ENCODE data around the gene UGT1A10. TPM values are rescaled to one million over a fixed set of nuclear protein-coding genes. Genes with fewer than 3 reads are reported as not detected.
"Not testable (repeated sequence)": the region's sequence is repeated elsewhere in the genome, so short reads cannot be mapped to it uniquely, and the experiment has no call there.

The UGT1A10 gene
- total and polyA plus RNA-seq, 2 of the 13 experiments (the other 11 are each of a cell fraction or from before 2014, with no cell fraction given) = not detected

DNA sequence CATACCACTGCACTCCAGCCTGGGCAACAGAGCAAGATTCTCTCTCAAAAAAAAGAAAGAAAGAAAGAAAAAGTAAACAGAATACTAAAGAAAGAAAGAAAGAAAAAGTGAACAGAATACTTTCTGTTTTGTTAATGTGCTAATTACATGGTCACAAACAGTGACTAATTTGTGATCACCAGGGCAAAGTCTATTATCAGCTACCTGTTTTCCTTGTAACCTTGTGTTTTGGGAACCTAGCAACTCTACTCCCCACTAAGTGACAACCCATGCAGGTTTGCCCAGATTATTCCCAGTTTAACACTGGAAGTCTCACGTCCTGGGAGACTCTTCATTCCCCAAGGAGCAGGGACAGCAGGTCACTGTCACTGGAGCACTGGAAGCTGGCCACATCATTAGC is 18.8 kb downstream of the UGT1A10 start:
- DNase-seq (ENCODE audit: low spot score) (no peak), FAIRE-seq (no peak), ATAC-seq (no peak)
- ChIA-PET CTCF (ENCODE audit: low intra/inter-chr PET ratio, low total read pairs) (no interaction called here), POLR2A (no interaction called here)
- Histone ChIP-seq H3K9ac (ENCODE audit: insufficient read depth, low read depth, low read length) (no peak overlapping the region), H2AFZ (ENCODE audit: low read length) (no peak overlapping the region), H3K27me3 (ENCODE audit: control insufficient read depth in 1 of 2, insufficient read depth in 2 of 2, low read length in 2 of 2) (no peaks in the 10 kb centered on the region), H4K20me1 (ENCODE audit: insufficient read depth, low read length) (no peaks in the 10 kb centered on the region), H3K79me2 (ENCODE audit: insufficient read depth, low read length) (no peaks in the 10 kb centered on the region), H3K4me3 (replicated peaks in 1 of 3; ENCODE audit: insufficient read depth in 1 of 3, low read depth in 2 of 3, low read length in 3 of 3) (no peak overlapping the region), H3K4me1 (ENCODE audit: insufficient read depth, low read length) (no peaks in the 10 kb centered on the region), H3K27ac (ENCODE audit: extremely low read length, insufficient read depth, low read length) (no peak overlapping the region), H3K9me3 (ENCODE audit: low read length) (no peaks in the 10 kb centered on the region), H3K36me3 (replicated peaks in 1 of 2; ENCODE audit: control insufficient read depth in 1 of 2, insufficient read depth in 2 of 2, low read length in 2 of 2) (no peaks in the 10 kb centered on the region), H3K4me2 (ENCODE audit: low read depth, low read length) (no peak overlapping the region)
- intact Hi-C loops (cut with micrococcal nuclease; ENCODE audit: unreplicated experiment) (no loop called here), in situ Hi-C loops (cut with HindIII; ENCODE audit: extremely low pct_ligation_motif_present, low pct_unique_long_range_greater_than_20kb) (no loop called here)
- 20% methylated on average over 1 of the region's 1 CpG for WGBS (ENCODE audit: low lambda C conversion rate)
- BruUV-seq (replicated peaks) = no TSS peak
- TF ChIP-seq MED13 (CRISPR knock-in tag; IDR thresholded peaks at IDR 0.05) = no peak
- TF ChIP-seq MIXL1 (CRISPR knock-in tag; IDR thresholded peaks at IDR 0.05) = no peak

GRCh38 chr2:233655943-233656342 is 19.7 kb downstream of the UGT1A10 start:
- H3K4me1 ChIP-seq (ENCODE audit: insufficient read depth, low read length); BruUV-seq (replicated peaks); H3K4me2 ChIP-seq (ENCODE audit: low read depth, low read length); in situ Hi-C loops (cut with HindIII; ENCODE audit: extremely low pct_ligation_motif_present, low pct_unique_long_range_greater_than_20kb); H3K27me3 ChIP-seq (ENCODE audit: control insufficient read depth in 1 of 2, insufficient read depth in 2 of 2, low read length in 2 of 2); POLR2A ChIA-PET; H4K20me1 ChIP-seq (ENCODE audit: insufficient read depth, low read length); DNase-seq (ENCODE audit: low spot score); FAIRE-seq; intact Hi-C loops (cut with micrococcal nuclease; ENCODE audit: unreplicated experiment); H3K9ac ChIP-seq (ENCODE audit: insufficient read depth, low read depth, low read length); CTCF ChIA-PET (ENCODE audit: low intra/inter-chr PET ratio, low total read pairs); H3K36me3 ChIP-seq (replicated peaks in 1 of 2; ENCODE audit: control insufficient read depth in 1 of 2, insufficient read depth in 2 of 2, low read length in 2 of 2); H3K4me3 ChIP-seq (replicated peaks in 1 of 3; ENCODE audit: insufficient read depth in 1 of 3, low read depth in 2 of 3, low read length in 3 of 3); H2AFZ ChIP-seq (ENCODE audit: low read length); H3K79me2 ChIP-seq (ENCODE audit: insufficient read depth, low read length); H3K9me3 ChIP-seq (ENCODE audit: low read length); H3K27ac ChIP-seq (ENCODE audit: extremely low read length, insufficient read depth, low read length); ATAC-seq: not testable (repeated sequence)
- 79% methylated on average over 3 of the region's 3 CpGs for WGBS (ENCODE audit: low lambda C conversion rate)

- Histone ChIP-seq H3K9me3 (ENCODE audit: low read length) (no peaks in the 10 kb centered on the region), H3K9ac (ENCODE audit: insufficient read depth, low read depth, low read length) (no peak overlapping the region), H3K79me2 (ENCODE audit: insufficient read depth, low read length) (no peaks in the 10 kb centered on the region), H3K36me3 (replicated peaks in 1 of 2; ENCODE audit: control insufficient read depth in 1 of 2, insufficient read depth in 2 of 2, low read length in 2 of 2) (no peaks in the 10 kb centered on the region), H3K27ac (ENCODE audit: extremely low read length, insufficient read depth, low read length) (no peak overlapping the region), H3K4me2 (ENCODE audit: low read depth, low read length) (no peak overlapping the region), H4K20me1 (ENCODE audit: insufficient read depth, low read length) (no peaks in the 10 kb centered on the region), H2AFZ (ENCODE audit: low read length) (no peak overlapping the region), H3K27me3 (ENCODE audit: control insufficient read depth in 1 of 2, insufficient read depth in 2 of 2, low read length in 2 of 2) (no peaks in the 10 kb centered on the region), H3K4me3 (replicated peaks in 1 of 3; ENCODE audit: insufficient read depth in 1 of 3, low read depth in 2 of 3, low read length in 3 of 3) (no peak overlapping the region), H3K4me1 (ENCODE audit: insufficient read depth, low read length) (no peaks in the 10 kb centered on the region)
- WGBS (ENCODE audit: low lambda C conversion rate) = 57% methylated on average over 10 of the region's 10 CpGs
- no peak for DNase-seq (ENCODE audit: low spot score)
- ChIA-PET CTCF (ENCODE audit: low intra/inter-chr PET ratio, low total read pairs) (no interaction called here), POLR2A (no interaction called here)
- in situ Hi-C loops (cut with HindIII; ENCODE audit: extremely low pct_ligation_motif_present, low pct_unique_long_range_greater_than_20kb) (no loop called here), intact Hi-C loops (cut with micrococcal nuclease; ENCODE audit: unreplicated experiment) (no loop called here)
- TF ChIP-seq ZNF749 (CRISPR knock-in tag; IDR thresholded peaks at IDR 0.05; ENCODE audit: borderline replicate concordance) (no peak), ZNF337 (CRISPR knock-in tag; IDR thresholded peaks at IDR 0.05; ENCODE audit: borderline replicate concordance, low read depth) (no peak), BRF2 (CRISPR knock-in tag; IDR thresholded peaks at IDR 0.05) (no peak), FOSL2 (CRISPR knock-in tag; IDR thresholded peaks at IDR 0.05) (no peak), XRCC5 (optimal IDR thresholded peaks at IDR 0.05; ENCODE audit: low read length) (no peak), ZFAT (CRISPR knock-in tag; conservative IDR thresholded peaks at IDR 0.05) (no peak), KLF6 (CRISPR knock-in tag; IDR thresholded peaks at IDR 0.05) (no peak)
- ATAC-seq = no peak
- no TSS peak for BruUV-seq (replicated peaks)
- FAIRE-seq = no peak
Measured at GRCh38 chr2:233656443-233656842, 20.2 kb downstream of the UGT1A10 start.
